H1 (cell line): ENCODE measurements around the gene IRX4. TPM values are rescaled to one million over a fixed set of nuclear protein-coding genes. Genes with fewer than 3 reads are reported as not detected.

Experiments used
- CTCF ChIA-PET: fragments of 300-600 bp; sonication (Branson Sonifier 250); formaldehyde crosslinking; loops from one replicate; lab custom pipeline; 2021; ENCODE audit not compliant: partially characterized antibody; lab: Charles Lee
- POLR2A ChIA-PET: fragments of 300-600 bp; sonication (Branson Sonifier 250); formaldehyde crosslinking; loops from one replicate; lab custom pipeline; 2021; ENCODE audit warnings: inconsistent platforms; ENCODE audit not compliant: partially characterized antibody; lab: Charles Lee
- DNase-seq, 2 experiments: peaks; one replicate each; pipeline versions ENCODE4 v3.0.0 to v3.0.0-alpha.2; 2010 to 2022; ENCODE audit warnings: low spot score in 2 of 2, low read depth in 1 of 2, mixed read lengths in 1 of 2
- FAIRE-seq: peaks from 2 replicates; lab custom pipeline; 2011; peaks lifted over from hg19 to GRCh38; lab: Jason Lieb, UNC
- H2AFZ ChIP-seq: 2 replicates; pipeline ENCODE4 v1.8.1; 2012; ENCODE audit warnings: low read length, inconsistent platforms
- H2AK5ac ChIP-seq: 2 replicates; pipeline ENCODE4 v1.6.1; 2013; ENCODE audit warnings: low read depth, low read length
- H2BK120ac ChIP-seq: replicated peaks from 2 replicates; pipeline ENCODE3; 2013; ENCODE audit warnings: low read depth, low read length, inconsistent platforms
- H2BK12ac ChIP-seq: 2 replicates; pipeline ENCODE4 v1.6.1; 2013; ENCODE audit warnings: low read depth, low read length
- H2BK15ac ChIP-seq: 2 replicates; pipeline ENCODE4 v1.6.1; 2013; ENCODE audit warnings: low read length
- H2BK20ac ChIP-seq: 2 replicates; pipeline ENCODE4 v1.6.1; 2013; ENCODE audit warnings: low read length
- H2BK5ac ChIP-seq: 2 replicates; pipeline ENCODE4 v1.6.1; 2013; ENCODE audit warnings: low read depth, low read length
- H3K14ac ChIP-seq: 2 replicates; pipeline ENCODE4 v1.6.1; 2013; ENCODE audit warnings: inconsistent platforms; ENCODE audit not compliant: insufficient read length
- H3K18ac ChIP-seq: 2 replicates; pipeline ENCODE4 v1.6.1; 2013; ENCODE audit warnings: low read length; ENCODE audit errors: extremely low read depth
- H3K23ac ChIP-seq: 2 replicates; pipeline ENCODE4 v1.6.1; 2013; ENCODE audit warnings: inconsistent platforms; ENCODE audit not compliant: insufficient read length
- H3K23me2 ChIP-seq: 2 replicates; pipeline ENCODE4 v1.6.1; 2013; ENCODE audit warnings: low read depth, low read length
- H3K27ac ChIP-seq: 2 replicates; pipeline ENCODE4 v1.6.1; 2011; ENCODE audit warnings: low read depth, low read length, inconsistent platforms
- H3K27me3 ChIP-seq, 4 experiments: replicated peaks in 1 of 4; 1 replicate in 1 of 4; 2 replicates in 3 of 4; pipeline versions ENCODE4 v1.6.1 to v1.8.1; 2011 to 2013; ENCODE audit warnings: low read length in 3 of 4, mild to moderate bottlenecking in 3 of 4, inconsistent platforms in 2 of 4, mixed read lengths in 2 of 4, moderate library complexity in 1 of 4; ENCODE audit not compliant: control insufficient read depth in 3 of 4, insufficient read depth in 3 of 4; ENCODE audit errors: extremely low read depth in 1 of 4
- H3K36me3 ChIP-seq, 4 experiments: 2 replicates each; pipeline versions ENCODE4 v1.6.1 to v1.8.1; 2011 to 2013; ENCODE audit warnings: mild to moderate bottlenecking in 4 of 4, low read length in 3 of 4, moderate library complexity in 2 of 4, control low read depth in 1 of 4, inconsistent platforms in 1 of 4; ENCODE audit not compliant: insufficient read depth in 4 of 4, control insufficient read depth in 2 of 4
- H3K4ac ChIP-seq: replicated peaks from 2 replicates; pipeline ENCODE3; 2013; ENCODE audit warnings: low read length, low read depth, mixed read lengths, inconsistent platforms; ENCODE audit not compliant: insufficient read length
- H3K4me1 ChIP-seq, 4 experiments: replicated peaks in 1 of 4; 1 replicate in 1 of 4; 2 replicates in 3 of 4; pipeline versions ENCODE4 v1.6.1 to v1.8.1; 2011 to 2013; ENCODE audit warnings: low read length in 3 of 4, inconsistent platforms in 2 of 4, mixed read lengths in 1 of 4; ENCODE audit not compliant: insufficient read depth in 4 of 4, control insufficient read depth in 3 of 4
- H3K4me2 ChIP-seq, 2 experiments: 2 replicates each; pipeline versions ENCODE4 v1.6.1 to v1.8.1; 2011 to 2013; ENCODE audit warnings: low read depth in 2 of 2, low read length in 2 of 2, control low read depth in 1 of 2, inconsistent platforms in 1 of 2, mild to moderate bottlenecking in 1 of 2; ENCODE audit not compliant: insufficient read depth in 1 of 2
- H3K4me3 ChIP-seq, 4 experiments: fragments of 200-600, 300-600 bp in 1 of 4; sonication (generic), shearing (Covaris generic), sonication (Bioruptor Twin) in 1 of 4; 2 replicates each; pipeline versions ENCODE4 v1.5.1 to v1.8.1; 2011 to 2016; ENCODE audit warnings: low read length in 4 of 4, low read depth in 3 of 4, control low read depth in 2 of 4, inconsistent platforms in 2 of 4, mild to moderate bottlenecking in 2 of 4, mixed read lengths in 1 of 4, moderate library complexity in 1 of 4; ENCODE audit not compliant: insufficient read depth in 2 of 4; ENCODE audit errors: extremely low read depth in 1 of 4
- H3K56ac ChIP-seq: replicated peaks from 2 replicates; pipeline ENCODE3; 2013; ENCODE audit warnings: low read depth, mild to moderate bottlenecking, mixed read lengths, low read length, inconsistent platforms; ENCODE audit not compliant: insufficient read length
- H3K79me1 ChIP-seq: 2 replicates; pipeline ENCODE4 v1.6.1; 2013; ENCODE audit warnings: low read depth, low read length, control low read depth
- H3K79me2 ChIP-seq, 2 experiments: 2 replicates each; pipeline versions ENCODE4 v1.6.1 to v1.8.1; 2012 to 2013; ENCODE audit warnings: low read length in 2 of 2, mild to moderate bottlenecking in 2 of 2, inconsistent platforms in 1 of 2; ENCODE audit not compliant: insufficient read depth in 2 of 2, control insufficient read depth in 1 of 2
- H3K9ac ChIP-seq, 4 experiments: replicated peaks in 1 of 4; 1 replicate in 1 of 4; 2 replicates in 3 of 4; pipeline versions ENCODE4 v1.6.1 to v1.8.1; 2011 to 2013; ENCODE audit warnings: low read depth in 3 of 4, low read length in 3 of 4, control low read depth in 2 of 4, mild to moderate bottlenecking in 2 of 4, moderate library complexity in 2 of 4, inconsistent platforms in 1 of 4; ENCODE audit errors: extremely low read depth in 1 of 4
- H3K9me3 ChIP-seq, 2 experiments: 2 replicates each; pipeline versions ENCODE4 v1.6.1 to v1.8.1; 2012 to 2013; ENCODE audit warnings: mild to moderate bottlenecking in 2 of 2, moderate library complexity in 2 of 2, control low read depth in 1 of 2, inconsistent platforms in 1 of 2, low read depth in 1 of 2, low read length in 1 of 2, mixed read lengths in 1 of 2; ENCODE audit not compliant: insufficient read depth in 2 of 2
- H4K20me1 ChIP-seq, 2 experiments: replicated peaks in 1 of 2; 2 replicates each; pipeline versions ENCODE3 to v1.8.1; 2011 to 2013; ENCODE audit warnings: inconsistent platforms in 2 of 2, low read length in 2 of 2, mild to moderate bottlenecking in 1 of 2; ENCODE audit not compliant: insufficient read depth in 2 of 2, control insufficient read depth in 1 of 2
- H4K5ac ChIP-seq: 2 replicates; pipeline ENCODE4 v1.6.1; 2013; ENCODE audit warnings: low read length, low read depth, mixed read lengths, inconsistent platforms; ENCODE audit not compliant: insufficient read length
- H4K8ac ChIP-seq: 2 replicates; pipeline ENCODE4 v1.8.0; 2013; ENCODE audit warnings: mild to moderate bottlenecking, moderate library complexity, low read length, inconsistent platforms; ENCODE audit not compliant: insufficient read depth; ENCODE audit errors: extremely low read depth
- H4K91ac ChIP-seq: replicated peaks from 2 replicates; pipeline ENCODE3; 2013; ENCODE audit warnings: low read length, mixed read lengths, inconsistent platforms; ENCODE audit not compliant: insufficient read length
- BCL11A ChIP-seq, 2 experiments: IDR thresholded peaks; one replicate each; pipeline ENCODE4 v1.6.1; 2011; ENCODE audit warnings: low read depth in 2 of 2, low read length in 2 of 2, mild to moderate bottlenecking in 2 of 2
- CHD2 ChIP-seq: IDR thresholded peaks from 2 replicates; pipeline ENCODE4 v1.6.1; 2012; ENCODE audit warnings: low read length, improper control_type of control experiment
- CREB1 ChIP-seq: IDR thresholded peaks from 2 replicates; pipeline ENCODE4 v1.6.1; 2012; ENCODE audit warnings: inconsistent platforms
- EZH2 ChIP-seq: fragments of 200-600 bp; sonication (generic); IDR thresholded peaks from 2 replicates; pipeline ENCODE4 v1.7.1; 2012; ENCODE audit warnings: low read depth, mild to moderate bottlenecking, moderate library complexity, low read length, inconsistent platforms; ENCODE audit not compliant: severe bottlenecking
- FOSL1 ChIP-seq: IDR thresholded peaks from 2 replicates; pipeline ENCODE4 v1.6.1; 2011; ENCODE audit warnings: mild to moderate bottlenecking, low read depth, low read length, moderate library complexity; ENCODE audit not compliant: insufficient read depth
- GTF2F1 ChIP-seq: IDR thresholded peaks from 2 replicates; pipeline ENCODE4 v1.6.1; 2012; ENCODE audit warnings: low read depth, low read length, improper control_type of control experiment, borderline replicate concordance
- KDM1A ChIP-seq: fragments of 200-600, 300-600 bp; sonication (generic); IDR thresholded peaks from 2 replicates; pipeline ENCODE4 v1.7.1; 2016; ENCODE audit warnings: mild to moderate bottlenecking, low read length, borderline replicate concordance
- MAFK ChIP-seq: IDR thresholded peaks from 2 replicates; pipeline ENCODE4 v1.6.1; 2012; ENCODE audit warnings: low read depth, mild to moderate bottlenecking, improper control_type of control experiment, low read length
- RFX5 ChIP-seq: IDR thresholded peaks from 2 replicates; pipeline ENCODE4 v1.6.1; 2011; ENCODE audit warnings: low read depth, low read length, improper control_type of control experiment, borderline replicate concordance
- SIN3A ChIP-seq, 2 experiments: IDR thresholded peaks in 1 of 2; conservative IDR thresholded peaks in 1 of 2; 2 replicates each; pipeline ENCODE4 v1.6.1; 2011 to 2012; ENCODE audit warnings: low read length in 2 of 2, improper control_type of control experiment in 1 of 2, low read depth in 1 of 2, mild to moderate bottlenecking in 1 of 2
- SIX5 ChIP-seq: IDR thresholded peaks from 2 replicates; pipeline ENCODE4 v1.6.1; 2011; ENCODE audit warnings: mild to moderate bottlenecking, low read depth, low read length
- SP4 ChIP-seq: IDR thresholded peaks from 2 replicates; pipeline ENCODE4 v1.6.1; 2012; ENCODE audit warnings: low read length, inconsistent platforms
- WGBS, 2 experiments: shearing (Covaris generic) in 1 of 2; methylation state at CpG; one replicate each; pipeline versions ENCODE4 v1.1.6 to v1.1.7; 2013 to 2015; ENCODE audit warnings: low lambda C conversion rate in 2 of 2, mixed read lengths in 2 of 2, inconsistent platforms in 1 of 2, low coverage in 1 of 2, missing lambda C conversion rate in 1 of 2; ENCODE audit not compliant: insufficient replicate concordance in 2 of 2, insufficient coverage in 1 of 2, insufficient read length in 1 of 2; ENCODE audit errors: extremely low coverage in 1 of 2, missing lambda C conversion rate in 1 of 2; 5-methylcytosine and 5-hydroxymethylcytosine counted together
- polyA plus RNA-seq, 7 experiments: library from polyadenylated mRNA; depleted of rRNA in 3 of 7; stranded (reverse) in 5 of 7; unstranded in 2 of 7; fragments of >200 nt in 5 of 7; fragments of 200-250 nt in 2 of 7; gene quantifications; 1 replicate in 5 of 7; 2 replicates in 1 of 7; 4 replicates in 1 of 7; pipeline versions ENCODE4 v1.2.1 to v1.2.3, GENCODE V29; 2011 to 2013; ENCODE audit warnings: missing spikeins in 2 of 7, mixed read lengths in 2 of 7
- total RNA-seq: library from RNA; stranded (reverse); fragmentation: NEBNext Ultra II Directional; extraction: Animal tissue kit (Norgen Biotek cat#: 25700); gene quantifications from 2 replicates; pipeline ENCODE4 v1.2.1, GENCODE V29; 2021

The IRX4 gene
- total and polyA plus RNA-seq, 2 of the 8 experiments (the other 6 are each of a cell fraction or from before 2014, with no cell fraction given), result 0.45 to 1.2 TPM

GRCh38 chr5:1847611-1848010 lies 35.1 kb downstream of the IRX4 start:
- no peak overlapping the region; the same call in 1 of the 2 replicates for H2AK5ac ChIP-seq
- H4K91ac ChIP-seq, result no peak overlapping the region
- no peak overlapping the region for H3K9ac ChIP-seq
- H3K18ac ChIP-seq, result no peak overlapping the region
- H4K5ac ChIP-seq, result no peak overlapping the region
- no peak overlapping the region for H2BK120ac ChIP-seq
- no peak overlapping the region for H3K4ac ChIP-seq
- ChIA-PET CTCF (no interaction called here), POLR2A (no interaction called here)
- H3K56ac ChIP-seq, result no peak overlapping the region
- no peaks in the 10 kb centered on the region for H3K36me3 ChIP-seq
- peaks cover 0 to 15% (median 10%) of the 10 kb centered on the region in 4 experiments; a peak in 5 of 7 replicates for H3K4me1 ChIP-seq
- no peak overlapping the region for H3K14ac ChIP-seq
- H4K8ac ChIP-seq, result no peak overlapping the region
- no peak overlapping the region for H2BK20ac ChIP-seq
- H3K27ac ChIP-seq, result no peak overlapping the region
- peaks cover 6% of the 10 kb centered on the region; the same call in 1 of the 2 replicates for H3K23me2 ChIP-seq
- TF ChIP-seq BCL11A (IDR thresholded peaks at IDR 0.05; ENCODE audit: low read depth in 2 of 2, low read length in 2 of 2) (no peak), SP4 (no peak), SIX5 (no peak), EZH2 (no peak), GTF2F1 (no peak), SIN3A (conservative IDR thresholded peaks at IDR 0.05 in 1 of 2, IDR thresholded peaks at IDR 0.05 in 1 of 2; ENCODE audit: low read depth in 1 of 2, low read length in 2 of 2) (no peak), FOSL1 (no peak), KDM1A (no peak), CREB1 (no peak), RFX5 (no peak), CHD2 (no peak), MAFK (no peak)
- peaks cover 0 to 2% of the 10 kb centered on the region in 2 experiments for H4K20me1 ChIP-seq
- H3K27me3 ChIP-seq, result peaks cover 9 to 50% (median 38%) of the 10 kb centered on the region in 4 experiments
- no peak for FAIRE-seq
- H3K9me3 ChIP-seq, result no peaks in the 10 kb centered on the region
- no peak overlapping the region for H2BK15ac ChIP-seq
- no peak overlapping the region for H2AFZ ChIP-seq
- H3K4me3 ChIP-seq, result no peak overlapping the region
- H3K79me1 ChIP-seq, result no peaks in the 10 kb centered on the region
- WGBS, 2 experiments, result 85% methylated on average over 9 of the region's 9 CpGs; no CpG with 5 or more reads in 1 of the 2 experiments
- no peak for DNase-seq
- H2BK12ac ChIP-seq, result no peak overlapping the region
- H2BK5ac ChIP-seq, result no peak overlapping the region
- H3K23ac ChIP-seq, result no peak overlapping the region
- no peaks in the 10 kb centered on the region for H3K79me2 ChIP-seq
- H3K4me2 ChIP-seq, result no peak overlapping the region
